ENCODE results near the gene SMG6.

The SMG6 gene

DNA sequence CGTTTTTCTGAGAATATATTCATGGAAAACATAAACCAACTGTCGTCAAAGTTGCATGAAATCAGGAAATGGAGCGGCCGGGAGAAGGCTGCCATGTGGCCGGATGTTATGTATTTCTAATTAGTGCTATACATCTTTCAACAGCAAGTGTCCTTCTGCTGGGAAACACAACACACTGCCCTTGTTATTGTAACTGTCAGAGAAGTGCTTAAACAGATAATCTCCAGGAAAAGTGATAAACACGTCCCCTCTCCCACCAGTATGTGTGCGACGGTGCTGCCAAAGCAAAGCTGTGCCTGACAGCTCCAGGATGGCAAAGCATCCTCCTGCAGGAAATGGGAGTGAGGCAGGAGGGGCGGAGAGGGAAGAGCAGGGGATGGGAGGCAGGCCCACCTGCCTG, 111.8 kb downstream of the SMG6 start:
- Histone ChIP-seq H3K4me3 (replicated peaks; ENCODE audit: low read depth, low read length) (no peak overlapping the region), H3K27me3 (replicated peaks; ENCODE audit: control insufficient read depth, insufficient read depth, low read length) (no peaks in the 10 kb centered on the region), H3K36me3 (ENCODE audit: control insufficient read depth, insufficient read depth, low read length) (peaks cover 10% of the 10 kb centered on the region)
- no peak for DNase-seq (ENCODE audit: extremely low read depth, insufficient read length)
- TF ChIP-seq, protein P1, sequence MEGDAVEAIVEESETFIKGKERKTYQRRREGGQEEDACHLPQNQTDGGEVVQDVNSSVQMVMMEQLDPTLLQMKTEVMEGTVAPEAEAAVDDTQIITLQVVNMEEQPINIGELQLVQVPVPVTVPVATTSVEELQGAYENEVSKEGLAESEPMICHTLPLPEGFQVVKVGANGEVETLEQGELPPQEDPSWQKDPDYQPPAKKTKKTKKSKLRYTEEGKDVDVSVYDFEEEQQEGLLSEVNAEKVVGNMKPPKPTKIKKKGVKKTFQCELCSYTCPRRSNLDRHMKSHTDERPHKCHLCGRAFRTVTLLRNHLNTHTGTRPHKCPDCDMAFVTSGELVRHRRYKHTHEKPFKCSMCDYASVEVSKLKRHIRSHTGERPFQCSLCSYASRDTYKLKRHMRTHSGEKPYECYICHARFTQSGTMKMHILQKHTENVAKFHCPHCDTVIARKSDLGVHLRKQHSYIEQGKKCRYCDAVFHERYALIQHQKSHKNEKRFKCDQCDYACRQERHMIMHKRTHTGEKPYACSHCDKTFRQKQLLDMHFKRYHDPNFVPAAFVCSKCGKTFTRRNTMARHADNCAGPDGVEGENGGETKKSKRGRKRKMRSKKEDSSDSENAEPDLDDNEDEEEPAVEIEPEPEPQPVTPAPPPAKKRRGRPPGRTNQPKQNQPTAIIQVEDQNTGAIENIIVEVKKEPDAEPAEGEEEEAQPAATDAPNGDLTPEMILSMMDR (IDR thresholded peaks at IDR 0.05; ENCODE audit: insufficient read depth, low read length, poor library complexity, severe bottlenecking): no peak

- Histone ChIP-seq H3K4me3 (replicated peaks; ENCODE audit: low read depth, low read length) (no peak overlapping the region), H3K27me3 (replicated peaks; ENCODE audit: control insufficient read depth, insufficient read depth, low read length) (no peaks in the 10 kb centered on the region), H3K36me3 (ENCODE audit: control insufficient read depth, insufficient read depth, low read length) (peaks cover 15% of the 10 kb centered on the region)
- TF ChIP-seq, protein P1 (IDR thresholded peaks at IDR 0.05; ENCODE audit: insufficient read depth, low read length, poor library complexity, severe bottlenecking): no peak
- DNase-seq (ENCODE audit: extremely low read depth, insufficient read length): no peak
Observed at GRCh38 chr17:2191227-2191626, 112.4 kb downstream of the SMG6 start.

DNA sequence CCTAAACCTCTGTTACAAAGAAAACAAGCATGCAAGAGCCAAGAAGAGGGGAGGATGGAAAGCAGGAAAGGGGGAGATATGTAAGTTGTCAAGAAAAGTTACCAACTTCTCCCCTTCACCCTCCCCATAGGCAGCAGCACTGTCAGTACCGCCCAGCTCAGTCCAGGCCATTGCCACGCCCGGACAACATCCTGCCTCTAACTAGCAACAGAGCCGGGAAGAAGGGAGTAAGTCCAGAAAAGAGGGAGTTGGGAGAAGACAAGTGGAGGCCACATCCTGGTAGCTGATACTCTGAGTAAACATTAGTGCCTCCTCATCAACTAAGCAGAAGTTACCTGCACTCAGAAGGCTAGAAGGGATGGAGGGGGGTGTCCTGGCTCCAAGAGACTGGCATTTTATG, 113.6 kb downstream of the SMG6 start:
- TF ChIP-seq, protein P1 (IDR thresholded peaks at IDR 0.05; ENCODE audit: insufficient read depth, low read length, poor library complexity, severe bottlenecking): no peak
- Histone ChIP-seq H3K4me3 (replicated peaks; ENCODE audit: low read depth, low read length) (no peak overlapping the region), H3K36me3 (ENCODE audit: control insufficient read depth, insufficient read depth, low read length) (peaks cover 21% of the 10 kb centered on the region), H3K27me3 (replicated peaks; ENCODE audit: control insufficient read depth, insufficient read depth, low read length) (no peaks in the 10 kb centered on the region)
- no peak for DNase-seq (ENCODE audit: extremely low read depth, insufficient read length)

GRCh38 chr17:2188971-2189630, 114.5 kb downstream of the SMG6 start:
- Histone ChIP-seq H3K4me3 (replicated peaks; ENCODE audit: low read depth, low read length) (no peak overlapping the region), H3K27me3 (replicated peaks; ENCODE audit: control insufficient read depth, insufficient read depth, low read length) (no peaks in the 10 kb centered on the region), H3K36me3 (ENCODE audit: control insufficient read depth, insufficient read depth, low read length) (peaks cover 21% of the 10 kb centered on the region)
- TF ChIP-seq, protein P1 (IDR thresholded peaks at IDR 0.05; ENCODE audit: insufficient read depth, low read length, poor library complexity, severe bottlenecking): no peak
- no peak for DNase-seq (ENCODE audit: extremely low read depth, insufficient read length)

GRCh38 chr17:2187758-2188157, 115.8 kb downstream of the SMG6 start:
- no peak for DNase-seq (ENCODE audit: extremely low read depth, insufficient read length)
- Histone ChIP-seq H3K27me3 (replicated peaks; ENCODE audit: control insufficient read depth, insufficient read depth, low read length) (no peaks in the 10 kb centered on the region), H3K4me3 (replicated peaks; ENCODE audit: low read depth, low read length) (no peak overlapping the region), H3K36me3 (ENCODE audit: control insufficient read depth, insufficient read depth, low read length) (peaks cover 21% of the 10 kb centered on the region)
- TF ChIP-seq, protein P1 (IDR thresholded peaks at IDR 0.05; ENCODE audit: insufficient read depth, low read length, poor library complexity, severe bottlenecking): no peak

DNA sequence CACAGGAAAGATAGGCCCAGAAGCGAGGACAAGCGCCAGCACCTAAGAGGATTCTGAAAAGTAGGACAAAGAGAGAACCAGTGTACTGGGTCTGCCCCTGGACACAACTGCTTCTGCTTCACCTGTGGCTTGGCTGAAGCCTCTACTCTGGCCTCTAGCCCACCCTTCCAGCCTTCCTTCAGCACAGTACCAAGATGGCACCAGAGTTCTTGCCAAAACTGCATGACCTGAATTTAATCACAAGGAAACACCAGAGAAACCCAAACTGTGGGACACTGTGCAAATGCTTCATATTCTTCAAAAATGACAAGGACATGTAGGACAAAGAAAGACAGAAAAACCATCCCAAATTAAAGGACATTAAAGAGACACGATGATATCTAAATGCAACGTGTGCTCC, 116.6 kb downstream of the SMG6 start:
- DNase-seq (ENCODE audit: extremely low read depth, insufficient read length): no peak
- peaks cover 22% of the 10 kb centered on the region for H3K36me3 ChIP-seq (ENCODE audit: control insufficient read depth, insufficient read depth, low read length)
- TF ChIP-seq, protein P1 (IDR thresholded peaks at IDR 0.05; ENCODE audit: insufficient read depth, low read length, poor library complexity, severe bottlenecking): no peak
- no peak overlapping the region for H3K4me3 ChIP-seq (replicated peaks; ENCODE audit: low read depth, low read length)
- H3K27me3 ChIP-seq (replicated peaks; ENCODE audit: control insufficient read depth, insufficient read depth, low read length): no peaks in the 10 kb centered on the region
